HG03159 (cell line): ENCODE results near the gene PXT1.
A peak's percentile ranks its signal among the peaks of the same experiment; 100 is the strongest.
"Not testable (repeated sequence)": the region's sequence is repeated elsewhere in the genome, so short reads cannot be mapped to it uniquely, and the experiment has no call there.

ENCODE experiments used
- ATAC-seq: cut with Tn5 transposase; IDR thresholded peaks from one replicate; pipeline ENCODE4 v1.9.1; 2021; ENCODE audit warnings: mild to moderate bottlenecking, moderate library complexity; ENCODE audit not compliant: unreplicated experiment

Gene PXT1

DNA sequence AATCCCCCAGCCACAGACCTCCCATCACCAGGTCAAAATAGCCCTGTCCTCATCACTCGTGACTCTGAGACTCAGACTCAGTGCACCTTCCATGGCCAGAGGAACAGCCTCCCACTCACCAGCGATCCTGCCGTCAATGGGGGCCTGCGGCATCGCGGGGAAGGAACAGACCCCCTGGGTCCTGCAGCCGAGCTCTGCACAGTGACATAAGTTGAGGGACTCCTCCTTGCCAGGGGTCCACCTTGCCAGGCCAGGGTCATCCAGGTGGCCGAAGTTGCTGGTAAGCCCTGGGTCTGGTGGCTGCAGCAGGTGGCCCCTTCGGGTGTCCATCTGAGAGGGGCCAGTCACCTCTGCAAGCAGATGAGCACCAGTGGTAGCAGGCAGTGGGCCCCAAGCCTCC lies 71.4 kb downstream of the PXT1 start:
- ATAC-seq, result no peak

DNA sequence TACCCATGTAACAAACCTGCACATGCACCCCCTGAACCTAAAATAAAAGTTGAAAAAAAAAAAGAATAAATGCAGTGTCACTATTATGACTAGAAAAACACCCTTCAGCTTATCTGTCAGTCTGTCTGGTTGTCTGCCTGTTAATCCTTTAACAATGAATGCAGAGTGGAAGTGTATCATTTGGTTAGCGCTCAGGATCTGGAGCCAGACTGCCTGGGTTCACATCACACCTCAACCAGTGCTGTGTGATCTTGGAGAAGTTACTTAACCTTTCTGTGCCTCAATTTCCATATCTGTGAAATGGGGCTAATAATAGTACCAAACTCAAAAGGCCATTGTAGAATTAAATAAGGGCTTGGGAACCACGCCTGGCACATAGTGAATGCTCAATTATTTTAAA lies 72.0 kb downstream of the PXT1 start:
- ATAC-seq, result no peak

DNA sequence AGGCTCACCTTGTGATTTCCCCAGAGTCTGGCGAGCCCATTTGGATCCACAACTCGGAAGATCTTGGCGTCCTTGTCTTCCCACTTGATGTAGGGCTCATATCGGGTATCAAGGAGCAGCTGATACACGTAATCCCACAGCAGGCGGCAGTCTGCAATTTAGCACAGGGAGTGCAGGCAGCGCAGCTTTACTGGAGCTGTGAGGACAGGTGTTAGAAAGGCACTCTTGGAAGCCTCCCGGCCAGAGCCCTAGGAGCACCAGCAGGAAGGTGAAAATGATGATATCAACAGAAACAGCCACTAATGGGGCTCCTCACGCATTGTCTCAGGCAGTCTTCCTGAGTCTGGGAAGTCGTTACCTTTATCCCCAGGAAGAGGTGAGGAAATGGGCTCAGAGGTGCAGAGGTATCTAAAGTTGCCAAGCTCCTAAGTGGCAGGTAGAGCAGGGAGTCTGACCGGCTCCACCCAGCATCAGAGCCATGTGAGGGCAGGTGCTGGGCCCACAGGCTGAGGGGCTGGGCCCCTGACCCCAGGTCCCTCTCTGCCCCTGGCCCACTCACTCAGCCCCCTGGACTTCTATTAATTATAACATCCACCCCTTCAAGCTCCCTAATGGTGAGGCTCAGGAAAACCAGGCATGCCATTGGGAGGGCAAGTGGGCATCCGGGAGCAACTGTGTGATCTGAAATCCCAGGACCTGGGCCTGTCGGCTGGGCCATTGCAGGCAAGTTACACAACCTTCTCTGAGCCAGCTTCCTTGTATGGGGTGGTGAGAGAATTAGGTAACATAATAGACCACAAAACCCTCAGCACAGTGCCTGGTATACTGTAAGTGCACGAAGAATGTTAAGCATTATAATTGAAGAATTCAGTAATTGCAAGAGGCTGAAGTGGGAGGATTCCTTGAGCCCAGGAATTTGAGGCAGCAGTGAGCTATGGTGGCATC lies 73.5 kb downstream of the PXT1 start:
- no peak for ATAC-seq

DNA sequence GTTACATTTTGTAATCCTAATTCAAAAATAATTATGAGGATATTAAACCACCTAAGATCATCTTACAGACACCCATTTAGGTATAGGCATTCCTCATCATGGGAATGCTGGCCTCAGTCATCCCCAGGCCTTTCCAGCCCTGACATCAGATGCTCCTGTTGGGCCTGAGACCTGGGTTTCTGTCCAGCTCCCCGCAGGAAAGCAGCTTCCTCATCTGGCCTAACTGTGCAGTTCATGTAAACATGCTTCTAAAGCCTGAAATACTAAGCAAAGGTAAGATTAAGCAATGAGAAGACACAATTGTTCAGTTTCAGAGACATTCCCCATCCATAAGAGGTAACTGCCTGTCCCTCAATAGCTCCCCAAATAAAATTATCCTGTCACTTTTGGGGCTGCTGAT lies 74.2 kb downstream of the PXT1 start:
- ATAC-seq, result no peak

DNA sequence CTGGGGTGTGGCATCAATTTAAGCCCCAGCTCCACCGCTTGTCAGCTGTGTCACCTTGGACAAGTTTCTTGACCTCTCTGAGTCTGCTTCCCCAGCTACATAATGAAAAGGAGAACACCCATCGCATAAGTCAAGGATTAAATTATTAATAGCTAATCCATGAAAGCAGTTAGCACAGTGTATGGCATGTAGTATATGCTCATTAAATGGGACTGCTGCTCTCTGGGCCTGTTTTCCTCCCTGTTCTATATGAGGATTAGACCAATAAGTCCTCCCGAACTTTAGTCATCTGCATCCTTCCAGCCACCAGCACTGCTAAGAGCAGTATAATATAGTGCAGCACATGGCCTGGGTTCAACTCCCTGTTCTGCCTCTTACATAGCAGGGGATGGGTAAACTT lies 74.9 kb downstream of the PXT1 start:
- ATAC-seq, result no peak

DNA sequence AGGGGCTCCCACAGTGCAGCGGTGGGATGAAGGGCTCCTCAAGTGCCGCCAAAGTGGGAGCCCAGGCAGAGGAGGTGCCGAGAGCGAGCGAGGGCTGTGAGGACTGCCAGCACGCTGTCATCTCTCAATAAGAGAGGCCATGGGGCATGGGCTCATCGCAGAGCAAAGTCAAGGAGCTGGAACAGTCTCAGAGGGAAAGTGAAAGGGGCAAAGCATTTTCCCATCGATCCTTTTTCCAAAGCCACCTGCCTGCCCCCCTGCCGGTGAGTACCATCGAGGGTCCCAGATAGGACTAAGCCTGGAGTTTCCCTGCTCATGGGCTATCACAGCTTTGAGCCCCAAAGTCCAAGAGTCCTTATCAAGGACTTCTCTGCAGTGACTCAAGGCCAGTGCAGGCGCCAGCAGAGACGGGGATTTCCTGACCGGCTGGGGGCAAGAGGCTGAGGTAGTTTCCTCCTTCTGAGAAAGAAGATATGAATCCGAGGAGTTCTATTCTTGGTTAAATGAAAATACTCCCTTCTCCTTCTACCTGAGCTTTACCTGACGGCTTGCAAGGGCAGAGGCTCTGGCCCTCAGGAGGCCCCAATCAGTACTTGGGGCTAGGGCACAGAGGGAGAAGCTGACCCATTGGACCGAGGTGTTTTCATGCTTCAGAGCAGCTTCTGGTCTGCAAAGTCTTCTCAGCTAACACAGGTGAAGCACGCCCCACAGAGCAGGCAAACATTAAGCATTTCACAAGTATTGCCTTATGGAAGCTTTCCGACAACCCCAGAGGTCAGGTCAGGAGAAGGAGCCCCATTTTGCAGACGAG lies 77.8 kb downstream of the PXT1 start:
- ATAC-seq, result peak; percentile 61

DNA sequence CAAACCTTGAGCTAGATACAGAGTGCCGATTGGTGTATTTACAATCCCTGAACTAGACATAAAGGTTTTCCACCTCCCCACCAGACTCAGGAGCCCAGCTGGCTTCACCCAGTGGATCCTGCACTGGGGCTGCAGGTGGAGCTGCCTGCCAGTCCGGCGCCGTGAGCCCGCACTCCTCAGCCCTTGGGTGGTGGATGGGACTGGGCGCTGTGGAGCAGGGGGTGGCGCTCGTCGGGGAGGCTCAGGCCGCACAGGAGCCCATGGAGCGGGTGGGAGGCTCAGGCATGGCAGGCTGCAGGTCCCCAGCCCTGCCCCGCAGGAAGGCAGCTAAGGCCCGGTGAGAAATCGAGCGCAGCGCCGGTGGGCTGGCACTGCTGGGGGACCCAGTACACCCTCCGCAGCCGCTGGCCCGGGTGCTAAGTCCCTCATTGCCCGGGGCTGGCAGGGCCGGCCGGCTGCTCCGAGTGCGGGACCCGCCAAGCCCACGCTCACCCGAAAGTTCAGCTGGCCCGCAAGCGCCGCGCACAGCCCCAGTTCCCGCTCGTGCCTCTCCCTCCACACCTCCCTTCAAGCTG lies 78.5 kb downstream of the PXT1 start:
- ATAC-seq, result not testable (repeated sequence)

DNA sequence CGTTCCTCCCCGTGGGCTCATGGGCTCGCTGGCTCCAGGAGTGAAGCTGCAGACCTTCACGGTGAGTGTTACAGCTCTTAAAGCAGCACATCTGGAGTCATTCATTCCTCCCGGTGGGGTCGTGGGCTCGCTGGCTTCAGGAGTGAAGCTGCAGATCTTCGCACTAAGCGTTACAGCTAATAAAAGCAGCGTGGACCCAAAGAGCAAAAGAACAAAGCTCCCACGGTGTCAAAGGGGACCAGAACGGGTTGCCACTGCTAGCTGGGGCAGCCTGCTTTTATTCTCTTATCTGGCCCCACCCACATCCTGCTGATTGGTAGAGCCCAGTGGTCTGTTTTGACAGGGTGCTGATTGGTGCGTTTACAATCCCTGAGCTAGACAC lies 79.3 kb downstream of the PXT1 start:
- not testable (repeated sequence) for ATAC-seq

DNA sequence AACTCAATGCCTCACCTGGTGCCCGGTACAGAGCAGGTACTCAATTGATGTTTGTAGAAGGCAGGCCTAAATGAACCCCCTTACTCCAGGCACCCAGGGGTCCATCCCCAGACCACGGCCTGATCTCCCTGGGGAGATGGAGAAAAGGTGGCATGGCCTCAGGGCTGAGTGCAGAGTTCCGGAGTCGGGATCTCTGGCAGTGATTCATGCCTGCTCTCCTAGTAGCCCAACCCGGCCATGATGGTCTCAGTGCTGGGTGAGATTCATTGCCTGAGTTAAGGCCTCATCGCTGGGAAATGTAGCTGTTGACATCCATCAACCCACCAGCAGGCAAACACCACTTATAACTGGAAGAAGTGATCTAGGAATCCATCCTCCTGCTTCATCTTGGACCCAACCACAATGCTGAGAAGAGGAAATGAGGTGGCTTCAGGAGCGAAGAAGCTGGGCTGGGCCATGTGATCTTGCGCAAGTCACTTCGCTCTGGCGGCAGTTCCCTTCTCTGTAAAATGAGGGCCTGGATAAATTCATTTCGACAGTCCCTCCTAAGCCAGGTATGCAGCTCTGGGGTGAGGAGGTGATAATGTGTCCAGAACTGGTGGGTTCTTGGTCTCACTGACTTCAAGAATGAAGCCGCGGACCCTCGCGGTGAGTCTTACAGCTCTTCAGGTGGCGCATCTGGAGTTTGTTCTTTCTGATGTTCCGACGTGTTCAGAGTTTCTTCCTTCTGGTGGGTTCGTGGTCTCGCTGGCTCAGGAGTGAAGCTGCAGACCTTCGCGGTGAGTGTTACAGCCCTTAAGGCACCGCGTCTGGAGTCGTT lies 79.9 kb downstream of the PXT1 start:
- no peak for ATAC-seq

DNA sequence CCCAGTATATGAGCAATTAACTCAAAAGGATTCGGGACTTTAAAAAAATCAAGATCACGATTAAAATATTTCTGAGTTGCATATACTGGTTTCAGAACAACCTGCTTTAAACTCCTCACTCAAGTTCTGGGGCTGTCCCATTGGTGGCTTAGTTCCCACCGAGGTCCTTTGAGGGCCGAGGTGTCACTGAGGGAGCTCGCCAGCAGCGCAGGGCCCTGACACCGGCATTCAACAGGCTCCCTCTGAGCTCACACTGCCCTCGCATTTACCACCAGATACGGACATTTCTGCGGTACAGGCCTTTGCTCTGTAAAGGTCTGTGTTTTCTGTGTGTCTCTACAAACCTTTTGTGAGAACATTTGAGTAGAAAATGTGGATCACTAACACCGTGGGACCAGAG lies 81.6 kb downstream of the PXT1 start:
- ATAC-seq, result no peak

DNA sequence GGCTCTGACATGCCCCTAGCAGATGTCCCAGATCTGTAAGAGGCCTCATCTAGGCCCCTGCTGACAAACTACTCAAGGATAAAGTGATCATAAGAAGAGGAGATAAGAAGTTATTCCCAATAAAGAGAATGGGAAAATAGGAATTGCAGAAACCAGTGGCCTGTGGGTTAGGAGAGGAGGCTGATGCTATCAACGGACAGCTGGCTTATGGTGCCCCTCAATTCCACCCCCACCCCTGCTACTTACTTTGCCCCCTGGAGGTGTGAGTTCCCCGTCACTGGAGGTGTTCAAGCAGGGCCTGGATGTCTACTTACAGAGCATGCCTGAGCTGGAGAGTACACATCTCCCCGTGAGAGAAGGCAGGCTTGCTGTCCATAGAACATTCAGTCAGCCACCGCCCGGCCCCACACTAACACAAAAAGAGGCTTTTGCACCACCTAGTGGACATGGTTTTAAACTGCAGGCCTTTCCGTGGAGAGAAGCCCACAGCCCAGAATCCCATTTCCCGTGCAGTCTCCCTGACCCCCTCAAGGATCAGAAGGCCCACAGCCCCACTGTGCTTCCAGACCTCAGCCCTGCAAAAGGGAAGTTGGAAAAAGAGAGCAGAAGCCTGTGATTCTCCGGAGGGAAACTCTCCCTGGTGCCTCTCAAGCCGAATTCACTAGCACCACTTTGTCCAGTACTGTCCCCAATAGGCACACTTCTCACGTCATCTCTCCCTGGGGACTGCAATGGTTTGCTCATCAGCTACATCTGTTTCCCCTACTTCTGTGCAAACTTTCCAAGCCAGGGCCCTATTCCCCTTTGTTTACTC lies 82.2 kb downstream of the PXT1 start:
- ATAC-seq, result no peak

DNA sequence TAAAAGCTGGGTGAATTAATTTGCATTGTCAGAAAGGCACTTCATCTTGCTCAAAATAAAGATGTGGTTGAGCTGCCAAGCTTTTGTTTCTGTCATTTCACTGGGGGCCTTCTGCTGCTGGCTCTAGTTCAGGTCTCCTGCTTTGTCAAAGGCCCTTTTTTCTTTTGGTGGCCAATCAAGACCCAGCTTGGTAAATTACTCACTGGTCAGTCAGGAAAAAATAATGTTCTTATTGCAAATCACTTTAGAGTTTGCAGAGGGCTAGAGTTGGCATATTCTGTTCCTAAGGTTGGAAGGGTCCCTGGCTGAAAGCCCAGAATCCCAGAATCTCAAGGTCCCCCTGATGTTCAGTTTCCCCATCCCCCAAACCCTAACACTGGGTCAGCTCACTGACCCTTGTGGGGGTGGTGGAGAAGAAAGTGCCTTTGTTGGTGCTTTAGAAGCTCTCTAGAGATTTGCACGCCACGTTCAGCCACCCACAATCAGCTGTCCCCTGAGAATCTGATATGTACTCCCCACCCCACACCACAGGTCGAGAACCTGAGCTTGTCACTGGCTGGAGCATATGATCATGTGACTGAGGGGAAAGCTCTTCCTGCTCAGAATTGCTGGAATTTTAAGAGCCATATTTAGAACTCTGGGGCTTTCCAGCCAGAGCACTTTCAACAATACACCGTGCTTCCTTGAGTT lies 84.3 kb downstream of the PXT1 start:
- ATAC-seq, result no peak

DNA sequence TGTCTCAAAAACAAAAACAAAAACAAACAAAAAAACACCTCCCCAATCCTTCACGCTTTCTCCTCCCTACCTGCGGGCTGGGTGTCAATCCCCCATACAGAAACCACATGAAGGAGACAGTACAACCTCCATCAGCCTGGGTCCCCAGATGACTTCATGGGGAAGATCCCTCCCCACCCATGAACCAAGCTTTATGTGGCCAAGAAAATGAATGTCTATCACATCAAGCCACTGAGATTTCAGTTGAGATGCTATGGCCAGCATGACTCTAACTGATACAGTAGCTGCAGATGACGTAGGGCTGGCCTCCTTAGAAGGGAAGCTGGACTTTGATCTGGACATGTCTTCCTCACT lies 84.8 kb downstream of the PXT1 start:
- no peak for ATAC-seq

DNA sequence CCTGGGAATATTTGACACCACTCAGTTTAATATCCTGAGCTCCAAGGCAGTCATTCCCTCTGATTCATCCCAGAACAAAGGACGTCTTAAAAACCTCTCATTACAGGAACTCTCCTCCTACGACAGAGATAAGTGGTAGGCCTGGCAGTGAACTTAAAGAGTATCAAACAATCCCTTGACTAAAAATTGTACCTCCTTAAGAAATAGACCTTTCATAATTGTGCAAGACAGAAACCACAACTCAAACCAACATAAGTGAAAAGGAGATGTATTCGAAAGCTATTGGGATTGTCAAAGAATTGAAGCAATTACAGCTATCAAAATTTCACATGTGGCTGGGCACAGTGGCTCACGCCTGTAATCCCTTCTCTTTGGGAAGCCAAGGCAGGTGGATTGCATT lies 86.8 kb downstream of the PXT1 start:
- ATAC-seq, result no peak

DNA sequence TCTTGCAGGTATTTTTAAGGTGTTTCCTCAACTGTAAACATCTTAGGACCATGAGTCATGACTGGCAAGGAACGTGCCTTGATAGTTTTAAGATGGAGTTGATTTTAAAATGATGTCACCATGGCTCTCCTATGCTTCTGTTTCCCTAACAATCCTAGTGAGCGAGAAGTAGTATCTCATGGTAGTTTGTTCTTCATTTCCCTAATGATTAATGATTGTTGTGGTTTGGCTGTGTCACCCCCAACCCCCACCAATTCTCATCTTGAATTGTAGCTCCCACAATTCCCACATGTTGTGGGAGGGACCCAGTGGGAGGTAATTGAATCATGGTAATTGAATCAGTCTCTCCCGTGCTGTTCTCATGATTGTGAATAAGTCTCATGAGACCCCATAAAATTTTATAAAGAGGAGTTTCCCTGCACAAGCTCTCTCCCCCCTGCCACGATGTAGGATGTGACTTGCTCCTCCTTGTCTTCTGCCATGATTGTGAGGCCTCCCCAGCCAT lies 89.2 kb downstream of the PXT1 start:
- no peak for ATAC-seq

DNA sequence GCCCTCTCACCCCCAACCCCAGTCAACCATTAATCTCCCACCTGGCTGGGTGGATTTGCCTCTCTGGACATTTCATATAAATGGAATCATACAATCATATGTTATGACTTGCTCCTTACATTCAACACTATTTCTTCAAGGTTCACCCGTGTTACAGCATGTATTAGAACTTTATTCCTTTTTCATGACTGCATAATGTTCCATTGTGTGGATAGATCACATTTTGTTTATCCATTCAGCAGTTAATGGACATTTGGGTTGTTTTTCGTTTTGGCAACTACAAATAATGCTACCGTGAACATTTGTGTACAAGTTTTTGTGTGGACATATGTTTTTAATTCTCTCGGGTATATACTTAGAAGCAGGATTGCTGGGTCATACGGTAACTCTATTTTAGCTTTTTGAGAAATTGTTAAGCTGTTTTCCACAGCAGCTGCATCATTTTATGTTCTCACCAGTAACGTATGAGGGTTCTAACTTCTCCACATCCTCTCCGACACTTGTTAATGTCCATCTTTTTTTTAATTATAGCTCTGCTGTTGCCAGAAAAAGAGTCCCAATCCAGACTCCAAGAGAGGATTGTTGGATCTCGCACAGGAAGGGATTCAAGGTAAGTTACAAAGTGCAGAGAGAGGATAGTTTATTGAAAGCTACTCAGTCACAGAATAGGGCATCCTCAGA lies 90.0 kb downstream of the PXT1 start:
- ATAC-seq, result no peak

DNA sequence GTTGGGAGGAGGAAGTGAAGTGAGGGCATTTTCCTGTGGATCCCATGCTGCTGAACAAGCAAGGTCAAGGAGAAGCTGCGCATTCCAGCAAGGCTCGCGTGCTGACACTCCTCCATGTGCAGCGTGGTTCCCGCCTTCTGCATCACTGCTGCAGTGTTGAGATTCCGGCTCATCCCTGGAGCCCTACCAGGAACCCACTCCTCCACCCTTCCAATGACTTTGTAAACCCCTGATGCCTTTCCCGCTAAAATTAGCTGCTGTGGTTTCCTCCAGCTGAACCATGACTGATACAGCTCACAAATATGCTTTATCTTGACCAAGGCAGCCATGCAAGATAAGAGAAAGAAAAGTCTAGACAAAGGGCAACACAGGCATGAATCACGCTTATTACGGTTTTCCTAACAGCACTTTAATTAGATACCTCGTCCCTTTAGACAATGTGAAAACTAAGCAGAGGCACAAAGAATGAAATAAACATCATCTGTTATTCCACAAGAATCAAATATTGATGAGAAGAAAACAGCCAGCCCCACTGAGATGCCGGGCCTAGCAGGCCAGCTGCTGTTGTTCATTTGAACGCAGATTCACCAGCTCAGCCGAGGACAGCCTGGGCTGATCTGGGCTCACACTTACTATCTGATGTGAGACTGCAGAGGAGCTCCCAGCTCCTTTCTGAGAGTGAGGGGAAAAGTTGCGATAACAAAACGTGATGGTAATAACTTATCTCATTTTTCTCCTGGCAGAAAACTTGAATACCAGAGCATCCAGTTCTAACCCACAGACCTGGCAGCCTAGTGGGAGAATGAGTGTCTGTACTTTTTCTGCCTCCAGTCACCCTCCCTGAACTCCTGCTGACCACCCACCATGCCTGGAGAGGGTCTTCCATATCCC lies 91.7 kb downstream of the PXT1 start:
- no peak for ATAC-seq

DNA sequence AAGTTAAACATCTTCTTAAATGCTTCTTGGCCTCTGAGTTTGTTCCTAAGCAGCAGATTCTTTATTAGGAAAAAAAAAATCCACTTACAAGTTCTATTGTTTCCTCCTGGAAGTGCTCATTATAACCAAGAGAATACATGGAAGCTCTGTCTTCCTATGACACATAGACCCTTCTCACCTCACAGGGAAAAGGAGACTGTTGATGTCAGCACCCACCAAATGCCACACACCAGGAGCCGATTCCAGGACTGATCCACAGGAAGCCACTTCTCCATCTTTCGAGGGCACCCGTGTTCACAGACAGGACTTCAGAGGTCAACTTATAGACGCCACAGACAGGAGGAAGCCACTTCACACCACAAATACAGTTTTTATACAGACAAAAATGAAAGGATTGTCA lies 92.6 kb downstream of the PXT1 start:
- ATAC-seq, result no peak
